ENCODE results near the gene CST8. TPM values are rescaled to one million over a fixed set of nuclear protein-coding genes. Genes with fewer than 3 reads are reported as not detected.

CST8 gene
- total and polyA plus RNA-seq, 2 of the 4 experiments (the other 2 are of a cell fraction), result not detected

DNA sequence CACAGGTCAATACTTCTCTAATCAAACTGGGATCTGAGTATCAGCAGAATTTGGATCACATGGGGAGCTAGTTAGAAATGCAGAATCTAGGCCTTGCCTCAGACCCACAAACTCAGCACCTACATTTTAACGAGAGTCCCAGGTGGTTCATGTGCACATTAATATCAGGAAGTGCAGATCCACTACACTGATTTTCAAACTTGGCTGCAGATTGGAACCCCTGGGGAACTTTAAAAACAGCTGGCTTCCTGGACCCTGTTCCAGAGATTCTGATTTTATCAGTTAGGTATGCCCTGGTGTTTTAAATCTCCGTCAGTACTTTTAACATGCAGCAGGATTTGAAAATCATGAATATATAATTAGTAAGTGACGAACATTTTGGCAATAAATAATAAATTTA, 1.9 kb upstream of the CST8 start:
- Histone ChIP-seq H2AK9ac (replicated peaks; ENCODE audit: low read depth, low read length, poor library complexity) (no peak overlapping the region), H3K4me2 (ENCODE audit: low read depth, low read length) (no peak overlapping the region), H3K4me1 (ENCODE audit: control insufficient read depth, insufficient read depth, low read length) (no peaks in the 10 kb centered on the region), H2BK20ac (ENCODE audit: low read depth, low read length) (no peak overlapping the region), H3K9ac (ENCODE audit: low read depth, low read length) (no peak overlapping the region), H3K79me1 (ENCODE audit: low read depth in 1 of 2, low read length in 2 of 2) (no peaks in the 10 kb centered on the region), H2AK5ac (ENCODE audit: low read depth, low read length) (no peak overlapping the region), H3K27ac (ENCODE audit: insufficient read depth, low read length) (no peak overlapping the region), H3K23ac (ENCODE audit: low read depth, low read length) (no peak overlapping the region), H2BK15ac (ENCODE audit: low read depth, low read length) (no peak overlapping the region), H3K9me3 (ENCODE audit: control insufficient read depth, insufficient read depth, low read length) (no peaks in the 10 kb centered on the region), H4K8ac (ENCODE audit: low read depth in 2 of 2, low read length in 2 of 2) (no peak overlapping the region), H4K20me1 (ENCODE audit: insufficient read depth, low read length) (no peaks in the 10 kb centered on the region), H3K9me1 (ENCODE audit: insufficient read depth, low read length) (no peaks in the 10 kb centered on the region), H3K18ac (ENCODE audit: low read depth, low read length) (no peak overlapping the region), H3K14ac (replicated peaks; ENCODE audit: low read depth, low read length) (no peak overlapping the region), H3K56ac (ENCODE audit: extremely low read depth, insufficient read depth, low read length) (no peak overlapping the region), H2AFZ (replicated peaks; ENCODE audit: low read length, poor library complexity) (no peak overlapping the region), H4K5ac (ENCODE audit: low read depth, low read length) (no peak overlapping the region), H3K4ac (ENCODE audit: low read depth, low read length) (no peak overlapping the region), H3K4me3 (ENCODE audit: insufficient read depth, low read depth, low read length) (no peak overlapping the region), H3K36me3 (ENCODE audit: control insufficient read depth, insufficient read depth, low read length) (no peaks in the 10 kb centered on the region), H2BK120ac (ENCODE audit: low read depth, low read length) (no peak overlapping the region), H4K91ac (ENCODE audit: insufficient read depth, low read depth, low read length) (no peak overlapping the region), H2BK5ac (ENCODE audit: low read depth, low read length, poor library complexity, severe bottlenecking) (no peak overlapping the region), H3K27me3 (ENCODE audit: control insufficient read depth, insufficient read depth, low read length) (no peaks in the 10 kb centered on the region)
- ATAC-seq (ENCODE audit: low read depth), result no peak
- dilution Hi-C loops (cut with HindIII; ENCODE audit: low sequenced_read_pairs, unreplicated experiment), result no loop called here
- CTCF ChIA-PET, result no interaction called here
- no peak for DNase-seq
- POLR2A ChIA-PET (ENCODE audit: unreplicated experiment), result no interaction called here
- WGBS, 2 experiments (ENCODE audit: extremely low coverage in 2 of 2, insufficient read length in 1 of 2), result no CpG with 5 or more reads among the region's 3 CpGs
- no TSS peak for BruUV-seq (replicated peaks)
- TF ChIP-seq MAFK (IDR thresholded peaks at IDR 0.05; ENCODE audit: low read depth, low read length) (no peak), POLR2A (IDR thresholded peaks at IDR 0.05; ENCODE audit: low read depth, low read length) (no peak)
- intact Hi-C loops (cut with micrococcal nuclease), result no loop called here
- in situ Hi-C loops (cut with MboI; ENCODE audit: low sequenced_read_pairs), result no loop called here
